Left kidney (tissue), 2 donors: ENCODE measurements around the gene SERINC2. TPM values are rescaled to one million over a fixed set of nuclear protein-coding genes. Genes with fewer than 3 reads are reported as not detected.
"Not testable (repeated sequence)": the region's sequence is repeated elsewhere in the genome, so short reads cannot be mapped to it uniquely, and the experiment has no call there.

Experiments used
- DNase-seq: peaks from one replicate; pipeline ENCODE4 v3.0.0-alpha.2; 2013
- polyA plus RNA-seq: library from polyadenylated mRNA; unstranded; fragments of 120-200 nt; gene quantifications from one replicate; pipeline ENCODE4 v1.2.1, GENCODE V29; 2013; ENCODE audit not compliant: insufficient read length

The SERINC2 gene
- polyA plus RNA-seq, 1 donor = 40.9 TPM

DNA sequence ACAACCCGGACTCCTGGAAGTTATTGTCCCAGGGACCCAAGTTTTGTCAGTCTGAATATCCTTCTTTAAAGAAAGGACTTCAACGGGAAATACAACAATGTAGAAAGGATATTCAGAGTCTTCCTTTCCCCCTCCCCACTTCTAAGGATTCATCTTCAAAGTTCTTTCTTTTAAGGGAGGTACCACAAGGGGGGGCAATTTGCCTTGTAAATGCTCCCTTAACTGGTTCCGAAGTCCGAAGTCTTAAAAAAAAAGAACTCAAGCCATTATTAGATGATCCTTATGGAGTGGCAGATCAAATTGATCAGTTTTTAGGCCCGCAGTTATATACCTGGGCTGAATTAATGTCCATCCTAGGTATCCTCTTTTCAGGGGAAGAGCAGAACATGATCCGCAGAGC, 47.0 kb downstream of the SERINC2 start:
- no peak for DNase-seq

DNA sequence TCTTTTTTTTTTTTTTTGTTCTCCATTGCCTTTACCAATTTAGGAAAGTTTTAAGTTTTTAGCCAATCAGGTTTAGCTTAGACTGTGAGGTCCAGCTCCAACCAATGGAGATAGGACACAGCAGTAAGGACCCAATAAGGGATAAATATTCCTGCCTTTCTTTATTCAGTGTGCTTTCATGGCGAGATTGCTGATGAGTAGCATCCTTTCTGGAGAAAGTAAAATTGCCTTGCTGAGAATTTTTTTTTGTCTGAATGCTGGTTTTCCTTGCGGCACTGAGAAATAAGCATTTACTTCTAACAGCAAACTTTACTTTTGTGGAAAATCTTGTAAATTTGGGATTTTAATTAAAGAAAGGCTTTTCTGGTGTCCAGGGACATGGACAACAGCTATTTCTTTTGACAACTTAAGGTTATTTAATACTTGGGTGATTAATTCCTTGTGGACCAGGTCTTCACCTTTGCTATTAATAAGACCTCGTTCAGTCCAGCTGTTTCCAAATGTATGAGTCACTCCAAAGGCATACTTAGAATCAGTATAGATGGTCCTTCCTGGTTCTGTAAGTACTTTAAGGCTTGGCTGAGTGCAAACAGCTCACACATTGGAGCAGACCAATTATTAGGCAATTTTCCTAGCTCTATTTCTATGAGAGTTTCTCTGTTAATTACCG, 54.1 kb downstream of the SERINC2 start:
- DNase-seq = no peak

DNA sequence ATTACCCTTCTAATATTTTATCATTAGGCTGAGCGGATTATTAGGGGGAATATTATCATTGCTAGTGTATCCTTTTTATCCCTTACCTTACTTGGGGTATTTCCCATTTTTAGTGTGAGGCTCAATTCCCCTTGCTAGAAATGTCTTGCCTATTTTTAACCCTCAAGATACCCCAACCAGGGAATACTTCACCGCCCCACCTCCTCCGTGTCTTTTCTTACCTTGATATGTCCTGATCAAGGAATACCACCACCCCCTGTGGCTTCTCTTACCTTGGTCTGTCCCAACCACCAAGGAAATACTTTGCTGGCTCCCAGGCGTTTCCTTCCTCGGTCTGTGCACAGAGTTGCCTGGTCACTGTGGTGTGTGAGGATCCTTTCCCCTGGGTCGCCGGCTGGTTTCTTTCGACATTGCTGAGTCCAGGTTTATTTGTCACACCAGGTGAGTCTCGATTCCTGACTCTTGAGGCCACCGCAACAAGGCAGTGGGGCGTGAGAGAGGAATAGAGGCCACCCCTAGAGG, 57.8 kb downstream of the SERINC2 start:
- no peak for DNase-seq

DNA sequence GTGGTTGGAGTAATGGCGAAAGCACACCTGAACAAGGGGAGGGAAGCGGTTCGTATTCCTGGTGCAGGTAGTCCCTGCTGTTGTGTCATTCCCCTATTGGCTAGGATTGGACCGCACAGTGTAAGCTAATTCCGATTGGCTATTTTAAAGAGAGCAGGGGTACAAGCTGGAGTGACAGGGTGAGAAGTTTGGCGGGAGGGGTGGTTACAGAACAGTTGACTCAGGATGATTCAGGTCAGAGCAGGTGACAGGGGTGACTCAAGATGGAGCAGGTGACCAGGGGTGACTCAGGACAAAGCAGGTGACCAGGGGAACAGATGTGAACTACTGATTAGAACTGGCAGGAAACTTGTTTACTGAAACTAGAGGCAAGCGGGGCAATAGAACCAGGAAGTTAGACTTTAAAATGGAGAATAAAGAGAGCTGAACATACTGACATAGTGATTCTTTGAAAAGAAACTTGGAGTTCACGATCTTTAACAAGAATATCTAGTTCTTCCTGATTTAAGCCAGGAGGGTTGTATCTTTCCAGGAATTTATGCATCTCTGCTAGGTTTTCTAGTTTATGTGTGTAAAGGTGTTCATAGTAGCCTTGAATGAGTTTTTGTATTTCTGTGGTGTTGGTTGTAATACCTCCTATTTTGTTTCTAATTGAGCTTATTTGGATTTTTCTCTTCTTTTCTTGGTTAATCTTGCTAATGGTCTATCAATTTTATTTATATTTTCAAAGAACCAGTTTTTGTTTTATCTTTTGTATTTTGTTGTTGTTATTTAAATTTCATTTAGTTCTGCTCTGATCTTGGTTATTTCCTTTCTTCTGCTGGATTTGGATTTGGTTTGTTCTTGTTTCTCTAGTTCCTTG, 58.7 kb downstream of the SERINC2 start:
- not testable (repeated sequence) for DNase-seq

DNA sequence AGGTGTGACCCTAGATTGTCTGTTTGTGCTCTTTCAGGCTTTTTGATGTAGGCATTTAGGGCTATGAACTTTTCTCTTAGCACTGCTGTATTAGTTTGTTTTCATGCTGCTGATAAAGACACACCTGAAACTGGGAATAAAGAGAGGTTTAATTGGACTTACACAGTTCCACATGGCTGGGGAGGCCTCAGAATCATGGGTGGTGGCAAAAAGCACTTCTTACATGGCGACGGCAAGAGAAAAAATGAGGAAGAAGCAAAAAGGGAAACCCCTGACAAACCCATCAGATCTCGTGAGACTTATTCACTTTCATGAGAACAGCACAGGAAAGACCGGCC, 59.3 kb downstream of the SERINC2 start:
- DNase-seq = not testable (repeated sequence)

DNA sequence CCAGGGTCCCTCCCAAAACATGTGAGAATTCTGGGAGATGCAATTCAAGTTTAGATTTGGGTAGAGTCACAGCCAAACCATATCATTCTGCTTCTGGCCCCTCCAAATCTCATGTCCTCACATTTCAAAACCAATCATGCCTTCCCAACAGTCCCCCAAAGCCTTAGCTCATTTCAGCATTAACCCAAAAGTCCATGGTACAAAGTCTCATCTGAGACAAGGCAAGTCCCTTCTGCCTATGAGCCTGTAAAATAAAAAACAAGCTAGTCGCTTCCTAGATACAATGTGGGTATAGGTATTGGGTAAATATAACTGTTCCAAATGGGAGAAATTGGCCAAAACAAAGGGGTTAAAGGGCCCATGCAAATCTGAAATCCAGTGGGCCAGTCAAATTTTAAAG, 59.7 kb downstream of the SERINC2 start:
- not testable (repeated sequence) for DNase-seq

DNA sequence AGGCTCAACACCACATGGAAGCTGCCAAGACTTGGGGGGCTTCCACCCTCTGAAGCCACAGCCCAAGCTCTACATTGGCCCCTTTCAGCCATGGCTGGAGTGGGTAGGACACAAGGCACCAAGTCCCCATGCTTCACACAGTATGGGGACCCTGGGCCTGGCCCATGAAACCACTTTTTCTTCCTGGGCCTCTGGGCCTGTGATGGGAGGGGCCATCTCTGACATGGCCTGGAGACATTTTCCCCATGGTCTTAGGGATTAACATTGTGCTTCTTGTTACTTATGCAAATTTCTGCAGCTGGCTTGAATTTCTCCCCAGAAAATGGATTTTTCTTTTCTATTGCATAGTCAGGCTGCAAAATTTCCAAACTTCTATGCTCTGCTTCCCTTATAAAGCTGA, 60.5 kb downstream of the SERINC2 start:
- not testable (repeated sequence) for DNase-seq

DNA sequence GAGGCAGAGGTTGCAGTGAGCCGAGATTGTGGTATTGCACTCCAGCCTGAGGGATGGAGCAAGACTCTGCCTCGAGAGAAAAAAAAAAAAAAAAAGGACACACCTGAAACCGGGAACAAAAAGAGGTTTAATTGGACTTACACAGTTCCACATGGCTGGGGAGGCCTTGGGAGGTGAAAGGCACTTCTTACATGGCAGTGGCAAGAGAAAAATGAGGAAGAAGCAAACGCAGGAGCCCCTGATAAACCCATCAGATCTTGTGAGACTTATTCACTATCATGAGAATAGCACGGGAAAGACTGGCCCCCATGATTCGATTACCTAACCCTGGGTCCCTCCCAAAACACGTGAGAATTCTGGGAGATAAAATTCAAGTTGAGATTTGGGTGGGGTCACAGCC, 61.6 kb downstream of the SERINC2 start:
- DNase-seq = not testable (repeated sequence)

DNA sequence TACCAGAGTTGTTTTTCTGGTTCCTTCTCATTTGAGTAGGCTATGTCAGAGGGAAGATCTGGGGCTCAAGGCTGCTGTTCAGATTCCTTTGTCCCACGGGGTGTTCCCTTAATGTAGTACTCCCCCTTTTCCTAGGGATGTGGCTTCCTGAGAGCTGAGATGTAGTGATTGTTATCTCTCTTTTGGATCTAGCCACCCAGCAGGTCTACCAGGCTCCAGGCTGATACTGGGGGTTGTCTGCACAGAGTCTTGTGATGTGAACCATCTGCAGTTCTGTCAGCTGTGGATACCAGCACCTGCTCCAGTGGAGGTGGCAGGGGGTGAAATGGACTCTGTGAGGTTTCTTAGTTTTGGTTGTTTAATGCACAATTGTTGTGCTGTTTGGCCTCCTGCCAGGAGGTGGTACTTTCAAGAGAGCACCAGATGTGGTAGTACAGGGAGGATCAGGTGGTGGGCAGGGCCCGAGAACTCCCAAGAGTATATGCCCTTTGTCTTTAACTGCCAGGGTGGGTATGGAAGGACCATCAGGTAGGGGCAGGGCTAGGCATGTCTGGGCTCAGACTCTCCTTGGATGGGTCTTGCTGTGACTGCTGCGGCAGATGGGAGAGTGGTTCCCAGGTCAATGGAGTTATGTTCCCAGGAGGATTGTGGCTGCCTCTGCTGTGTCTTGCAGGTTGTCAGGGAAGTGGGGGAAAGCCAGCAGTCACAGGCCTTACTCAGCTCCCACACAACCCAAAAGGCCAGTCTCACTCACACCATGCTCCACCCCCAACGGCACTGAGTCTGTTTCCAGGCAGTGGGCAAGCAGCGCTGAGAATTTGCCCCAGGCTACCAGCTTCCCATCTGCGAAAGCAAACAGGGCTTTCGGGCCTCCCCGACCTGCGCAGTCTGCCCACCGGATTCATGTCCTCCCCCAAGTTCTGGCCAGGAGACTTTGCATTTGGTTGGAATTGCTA, 64.2 kb downstream of the SERINC2 start:
- DNase-seq = no peak

DNA sequence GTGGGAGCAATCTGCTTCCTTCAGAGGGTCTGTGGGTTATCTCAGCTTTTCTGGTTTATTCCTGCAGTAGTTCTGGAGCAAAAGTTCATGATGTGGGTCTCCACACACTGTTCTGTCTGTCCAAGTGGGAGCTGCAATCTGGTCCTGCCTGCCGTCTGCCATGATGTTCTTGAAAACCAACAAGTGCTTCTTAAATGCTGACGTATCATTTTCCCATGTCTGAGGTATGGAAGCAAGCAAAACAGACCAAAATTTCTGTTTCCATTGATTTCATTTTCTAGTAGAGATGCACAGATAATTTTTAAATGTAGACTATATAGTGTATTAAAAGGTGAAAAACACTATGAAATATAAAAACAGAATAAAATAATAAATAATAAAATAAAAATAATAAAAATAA, 65.2 kb downstream of the SERINC2 start:
- no peak for DNase-seq

DNA sequence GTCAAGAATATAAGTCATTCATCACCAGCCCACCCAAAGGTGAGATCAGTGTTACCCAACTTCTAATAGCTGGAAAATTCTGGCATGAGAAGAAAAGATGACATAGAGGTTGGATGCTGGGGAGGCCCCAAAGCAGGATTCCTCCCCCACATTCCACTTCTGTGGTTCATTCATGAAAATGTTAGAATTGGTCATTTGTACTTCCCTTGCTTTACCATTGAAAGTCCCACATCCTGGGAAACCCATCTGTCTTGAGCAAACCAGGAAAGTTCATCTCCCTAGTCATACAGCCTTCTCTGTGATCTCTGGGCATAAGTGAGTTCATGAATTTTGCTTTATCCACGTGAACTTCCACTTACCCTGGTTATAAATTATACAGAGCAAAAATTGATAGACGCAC, 66.8 kb downstream of the SERINC2 start:
- DNase-seq = no peak

DNA sequence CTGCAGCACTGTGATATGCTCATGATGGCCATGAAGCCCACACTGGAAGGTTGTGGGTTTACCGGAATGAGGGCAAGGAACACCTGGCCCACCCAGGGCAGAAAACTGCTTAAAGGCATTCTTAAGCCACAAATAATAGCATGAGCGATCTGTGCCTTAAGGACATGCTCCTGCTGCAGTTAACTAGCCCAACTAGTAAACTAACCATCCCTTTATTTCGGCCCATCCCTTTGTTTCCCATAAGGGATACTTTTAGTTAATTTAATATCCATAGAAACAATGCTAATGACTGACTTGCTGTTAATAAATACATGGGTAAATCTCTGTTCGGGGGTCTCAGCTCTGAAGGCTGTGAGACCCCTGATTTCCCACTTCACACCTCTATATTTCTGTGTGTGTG, 67.4 kb downstream of the SERINC2 start:
- not testable (repeated sequence) for DNase-seq

DNA sequence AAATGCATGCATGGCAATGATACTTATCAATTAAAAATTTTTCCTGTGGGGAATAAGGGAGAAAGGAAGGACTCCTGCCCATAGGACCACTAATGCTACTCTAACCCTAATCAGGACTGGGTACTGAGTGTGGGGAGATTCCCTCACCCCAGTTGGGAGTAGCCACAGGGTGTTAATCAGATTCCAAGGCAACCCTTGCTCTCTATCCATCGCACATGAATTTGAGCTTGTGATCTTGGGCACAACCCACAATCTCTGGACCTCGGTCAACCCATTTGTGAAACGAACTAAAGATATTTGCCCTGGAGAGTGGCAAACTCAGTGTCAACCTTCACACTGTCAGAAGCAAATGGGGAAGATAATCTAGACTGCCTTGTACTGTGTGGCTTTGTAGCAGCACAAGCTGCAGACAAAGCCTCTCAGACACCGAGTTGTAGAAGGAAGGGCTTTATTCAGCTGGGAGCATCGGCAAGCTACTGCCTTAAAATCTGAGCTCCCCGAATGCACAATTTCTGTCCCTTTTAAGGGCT, 69.5 kb downstream of the SERINC2 start:
- no peak for DNase-seq

DNA sequence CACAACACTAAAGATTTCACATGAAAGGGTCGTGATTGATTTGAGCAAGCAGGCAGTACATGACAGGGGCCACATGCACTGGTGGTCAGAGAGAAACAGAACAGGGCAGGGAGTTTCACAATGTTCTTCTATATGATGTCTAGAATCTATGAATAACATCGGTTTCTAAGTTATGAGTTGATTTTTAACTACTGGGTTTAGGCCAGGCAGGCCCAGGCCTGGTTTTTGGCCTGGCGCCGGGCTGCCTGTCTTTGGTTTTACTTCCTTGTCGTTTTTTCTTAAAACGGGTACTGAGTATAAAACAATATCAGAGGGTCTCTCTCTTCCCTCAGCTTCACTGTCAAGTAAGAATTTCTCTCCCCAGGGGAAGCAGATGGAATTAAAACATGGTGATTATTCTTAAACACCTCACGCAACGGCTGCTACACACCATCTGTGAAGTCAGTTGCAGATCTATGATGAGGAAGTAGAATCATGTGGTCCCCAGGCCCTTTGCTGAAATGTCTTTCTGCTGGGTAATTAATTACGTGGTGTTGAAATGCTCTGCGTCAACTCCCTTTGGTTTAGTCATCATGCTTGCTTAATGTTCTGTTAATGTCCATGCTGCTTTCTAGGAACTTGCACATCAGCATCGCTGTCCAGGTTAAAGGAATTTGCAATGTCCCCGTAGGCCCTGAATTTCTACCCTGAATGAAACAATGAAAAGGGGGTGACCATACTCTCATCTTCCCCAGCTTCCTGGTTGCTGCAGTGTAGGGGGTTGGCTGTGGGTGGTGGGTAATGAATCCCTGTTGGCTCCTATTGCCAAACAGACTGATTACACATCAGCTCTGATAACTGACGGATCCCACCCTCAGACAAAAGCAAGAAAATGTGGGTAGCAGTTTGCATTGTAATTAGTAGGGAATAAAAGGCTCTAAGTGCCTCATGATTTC, 70.3 kb downstream of the SERINC2 start:
- no peak for DNase-seq

Other genes with a start within 250 kb of the SERINC2 start
- 3.4 TPM for gene NKAIN1, start 173.3 kb upstream of the SERINC2 start, polyA plus RNA-seq
- gene SNRNP40, start 116.4 kb upstream of the SERINC2 start, polyA plus RNA-seq = 82.5 TPM
- gene ZCCHC17, start 116.2 kb upstream of the SERINC2 start, polyA plus RNA-seq = 53.9 TPM
- gene FABP3, start 40.1 kb upstream of the SERINC2 start, polyA plus RNA-seq = 79.3 TPM
- 31.0 TPM for gene TINAGL1, start 163.3 kb downstream of the SERINC2 start, polyA plus RNA-seq
- gene HCRTR1, start 204.5 kb downstream of the SERINC2 start, polyA plus RNA-seq = 0.13 TPM
- gene PEF1, start 231.7 kb downstream of the SERINC2 start, polyA plus RNA-seq = 69.0 TPM